GM11168 (cell line): ENCODE measurements around the gene IDH3G.
"Not testable (repeated sequence)": the region's sequence is repeated elsewhere in the genome, so short reads cannot be mapped to it uniquely, and the experiment has no call there.

Experiments
- in situ Hi-C: fragments of 300-500 bp; cut with MboI; formaldehyde crosslinking; loops from one replicate; pipeline ENCODE4 v1.12.0; 2022; ENCODE audit warnings: low sequenced_read_pairs; ENCODE audit not compliant: unreplicated experiment

IDH3G gene

GRCh38 chrX:153763989-153764755 is 30.0 kb downstream of the IDH3G start, which contains the start of gene PLXNB3:
Gene PLXNB3, plus strand, starts transcription at chrX:153764249. Its CDS starts 1,287 bp downstream, at chrX:153765536.
- in situ Hi-C loops = no loop called here

DNA sequence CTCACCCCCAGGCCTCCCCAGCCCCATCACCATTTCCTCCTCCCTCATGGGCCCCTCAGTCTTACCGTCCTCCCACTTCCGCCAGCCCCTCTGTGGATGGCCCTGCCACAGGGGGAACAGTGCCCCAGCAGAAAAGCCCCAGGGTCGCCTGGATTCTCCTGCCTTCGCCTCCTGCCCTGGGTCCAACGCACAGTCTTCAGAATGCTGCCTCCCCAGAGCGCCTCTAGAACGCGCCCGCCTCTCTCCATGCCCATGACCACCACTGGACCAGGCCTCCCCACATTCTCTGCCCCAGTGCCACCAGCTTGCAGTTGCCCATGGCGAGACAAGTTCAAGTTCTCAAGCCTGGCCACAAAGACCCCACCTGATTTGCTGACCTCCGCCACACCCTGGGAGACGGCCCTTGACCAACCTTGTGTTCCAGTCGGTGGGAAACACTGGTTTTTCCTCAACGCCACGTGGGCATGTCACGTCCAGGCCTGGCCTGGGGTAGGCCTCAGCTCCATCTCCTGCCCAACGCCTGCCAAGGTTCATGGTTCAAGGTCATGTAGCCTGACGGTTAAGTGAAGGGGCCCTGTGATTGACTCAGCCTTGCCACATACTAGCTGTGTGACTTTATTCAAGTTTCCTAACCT is 30.8 kb downstream of the IDH3G start:
- in situ Hi-C loops = no loop called here

DNA sequence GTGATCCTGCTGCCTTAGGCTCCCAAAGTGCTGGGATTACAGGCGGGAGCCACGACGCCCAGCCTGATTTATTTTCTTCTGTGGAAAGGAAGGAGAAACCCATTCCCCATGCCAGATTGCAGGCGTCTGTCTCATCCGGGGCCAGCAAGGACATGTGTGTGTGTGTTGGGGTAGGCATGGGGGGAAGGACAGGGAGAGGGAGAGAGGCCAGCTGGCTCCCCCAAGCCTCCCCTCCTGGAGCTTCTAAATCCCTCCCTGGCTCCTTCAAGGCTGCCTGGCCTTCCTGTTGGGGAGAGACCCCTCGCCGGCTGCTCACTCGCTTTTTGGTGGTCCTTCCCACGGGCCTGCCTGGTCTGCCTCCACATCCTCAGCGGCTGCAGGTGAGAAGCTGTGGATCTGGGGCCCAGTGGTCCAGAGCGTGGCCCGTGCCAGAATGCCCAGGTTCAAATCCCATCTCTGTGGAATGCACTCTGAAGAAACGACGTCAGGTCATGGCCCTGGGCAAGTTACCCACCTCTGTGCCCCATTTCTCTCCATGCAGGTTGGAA is 31.5 kb downstream of the IDH3G start:
- in situ Hi-C loops = no loop called here

DNA sequence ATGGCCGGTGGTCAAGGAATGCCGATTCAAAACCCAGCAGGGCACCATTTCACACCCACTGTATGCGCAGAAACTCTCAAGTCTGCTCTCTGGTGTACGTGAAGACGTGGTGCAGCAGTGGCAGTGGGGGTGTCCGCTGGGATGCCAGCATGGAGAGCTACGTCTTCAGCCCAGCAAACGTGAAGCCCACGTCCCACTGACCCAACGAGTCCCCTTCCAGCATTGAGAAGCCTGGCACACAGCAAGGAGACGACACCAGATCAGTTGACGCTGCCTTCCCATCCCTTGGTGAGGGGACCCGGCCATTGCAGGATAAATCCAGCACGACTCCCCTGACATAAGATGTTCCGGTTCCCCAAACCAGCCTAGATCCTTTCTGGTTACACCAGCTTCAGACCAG is 32.3 kb downstream of the IDH3G start:
- in situ Hi-C loops = no loop called here

DNA sequence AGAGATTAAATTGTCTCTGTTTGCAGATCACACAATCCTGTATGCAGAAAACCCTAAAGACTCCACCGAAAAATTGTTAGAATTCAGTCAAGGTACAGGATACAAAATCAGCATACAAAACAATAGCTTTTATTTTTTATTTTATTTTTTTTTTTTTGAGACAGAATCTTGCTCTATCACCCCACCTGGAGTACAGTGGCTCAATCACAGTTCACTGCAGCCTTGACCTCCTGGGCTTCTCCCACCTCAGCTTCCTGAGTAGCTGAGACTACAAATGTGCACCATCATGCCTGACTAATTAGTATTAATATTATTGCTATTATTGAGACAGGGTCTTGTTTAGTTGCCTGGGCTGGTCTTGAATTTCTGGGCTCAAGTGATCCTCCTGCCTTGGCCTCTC is 39.0 kb downstream of the IDH3G start:
- in situ Hi-C loops = no loop called here

DNA sequence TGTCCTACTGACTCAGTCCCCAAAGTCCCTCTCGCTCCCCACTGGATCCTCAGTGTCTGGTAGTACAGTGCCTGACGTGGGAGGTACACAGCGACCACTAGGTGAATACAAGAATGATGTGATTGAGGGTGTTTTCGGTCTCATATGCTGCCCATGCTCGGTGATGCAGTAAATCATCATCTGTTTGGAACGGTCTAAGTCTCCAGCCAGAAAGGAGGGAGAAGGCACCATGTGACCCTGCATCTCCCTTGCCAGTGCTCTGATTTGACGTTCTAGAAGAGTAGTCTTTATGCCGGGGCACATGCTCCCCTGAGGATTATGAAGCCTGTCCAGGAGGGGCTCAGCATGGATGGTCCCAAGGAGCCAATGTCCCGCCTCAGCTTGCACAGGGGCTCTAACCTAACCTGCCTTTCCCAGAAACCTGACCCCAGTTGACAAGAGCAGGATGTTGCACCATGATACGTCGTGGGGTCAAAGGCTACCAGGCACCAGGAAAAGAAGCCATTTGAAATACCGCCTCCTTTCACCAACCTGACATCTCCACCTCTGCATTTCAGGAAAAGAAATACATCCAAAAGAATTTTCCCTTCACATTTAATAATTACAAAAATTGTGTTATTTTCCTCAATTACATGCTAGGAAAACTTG is 43.9 kb downstream of the IDH3G start:
- in situ Hi-C loops = no loop called here

- in situ Hi-C loops = not testable (repeated sequence)
Measured at GRCh38 chrX:153749017-153749416, 45.2 kb downstream of the IDH3G start.

DNA sequence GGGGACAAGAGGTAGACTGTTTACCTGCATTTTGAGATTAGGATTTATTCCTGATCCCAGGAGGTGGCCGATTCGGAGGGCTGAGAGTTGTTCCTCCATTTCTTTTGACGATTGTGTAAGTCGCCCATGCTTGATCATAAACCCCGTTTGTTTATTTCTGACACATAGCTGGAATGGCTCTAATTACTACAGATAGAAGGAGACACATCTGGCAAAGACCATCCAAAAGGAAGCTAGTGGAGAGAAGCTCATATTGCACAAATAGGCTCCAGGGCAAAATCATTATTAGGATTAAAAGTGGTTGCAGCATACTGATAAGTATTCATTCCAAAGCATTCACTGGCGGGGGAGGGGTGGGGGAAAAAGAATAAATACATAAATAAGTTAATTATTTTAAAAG is 47.2 kb downstream of the IDH3G start:
- in situ Hi-C loops = not testable (repeated sequence)

DNA sequence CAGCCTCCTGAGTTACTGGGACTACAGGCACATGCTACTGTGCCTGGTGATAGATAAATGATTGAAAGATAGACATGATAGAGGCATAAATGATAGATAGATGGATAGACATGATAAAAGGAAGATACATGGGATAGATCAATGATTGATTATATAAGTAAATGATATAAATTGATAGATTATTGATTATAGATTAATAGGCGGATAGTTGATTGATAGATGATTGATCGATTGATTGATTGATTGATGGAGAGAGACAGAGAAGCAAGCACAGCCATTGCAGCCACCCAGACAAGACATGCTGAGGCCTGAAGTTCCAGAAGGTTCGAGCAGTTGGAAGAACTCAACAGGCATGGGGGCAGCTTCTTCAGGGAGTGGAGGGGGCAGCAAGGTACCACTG is 47.8 kb downstream of the IDH3G start:
- in situ Hi-C loops = no loop called here

DNA sequence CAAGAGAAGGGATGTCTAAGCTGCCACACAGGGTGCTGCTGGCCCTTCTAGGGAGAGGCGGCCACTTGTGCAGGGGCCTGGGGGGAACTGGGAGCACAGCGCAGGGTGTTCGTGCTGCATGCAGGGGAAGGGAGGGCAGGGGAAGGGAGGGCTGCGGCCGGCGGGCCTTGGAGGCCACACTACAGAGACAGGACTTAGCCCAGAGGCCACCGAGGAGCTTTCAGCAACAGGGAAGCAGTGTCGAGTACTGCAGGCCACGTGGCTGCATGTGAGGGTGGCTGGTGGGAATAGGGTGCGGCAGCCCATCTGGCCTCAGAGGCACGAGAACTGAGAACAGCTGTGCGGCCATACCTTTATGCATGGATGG is 49.1 kb downstream of the IDH3G start:
- in situ Hi-C loops = not testable (repeated sequence)

- in situ Hi-C loops = no loop called here
Measured at GRCh38 chrX:153744210-153745066, 49.7 kb downstream of the IDH3G start.

DNA sequence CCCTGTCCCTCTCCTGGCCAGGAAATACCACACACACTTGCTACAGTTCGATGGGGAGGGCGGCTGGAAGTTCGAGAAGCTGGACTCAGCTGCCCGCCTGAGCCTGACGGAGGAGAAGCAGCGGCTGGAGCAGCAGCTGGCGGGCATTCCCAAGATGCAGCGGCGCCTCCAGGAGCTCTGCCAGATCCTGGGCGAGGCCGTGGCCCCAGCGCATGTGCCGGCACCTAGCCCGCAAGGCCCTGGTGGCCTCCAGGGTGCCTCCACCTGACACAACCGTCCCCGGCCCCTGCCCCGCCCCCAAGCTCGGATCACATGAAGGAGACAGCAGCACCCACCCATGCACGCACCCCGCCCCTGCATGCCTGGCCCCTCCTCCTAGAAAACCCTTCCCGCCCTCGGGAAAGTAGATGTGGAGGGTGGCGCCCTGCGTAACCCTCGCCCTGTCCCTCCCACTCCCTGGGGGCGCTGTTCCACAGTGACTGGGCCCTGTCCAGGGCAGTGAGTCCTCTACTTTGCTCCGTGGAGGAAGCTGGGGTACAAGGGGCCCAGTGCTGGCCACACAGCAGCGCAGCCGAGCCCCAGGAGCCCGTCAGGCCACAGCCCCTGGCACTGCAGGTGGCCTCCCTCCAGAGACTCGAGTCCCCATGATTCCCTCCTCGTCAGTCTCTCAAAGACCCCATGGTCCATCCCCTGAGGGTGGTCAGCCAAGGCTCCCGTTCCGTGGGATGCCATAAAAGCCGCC is 50.5 kb downstream of the IDH3G start:
- in situ Hi-C loops = not testable (repeated sequence)

GRCh38 chrX:153742796-153743467 is 51.2 kb downstream of the IDH3G start:
- in situ Hi-C loops = not testable (repeated sequence)

GRCh38 chrX:153742111-153742510 is 52.1 kb downstream of the IDH3G start:
- in situ Hi-C loops = not testable (repeated sequence)

GRCh38 chrX:153741446-153741845 is 52.7 kb downstream of the IDH3G start:
- in situ Hi-C loops = no loop called here

DNA sequence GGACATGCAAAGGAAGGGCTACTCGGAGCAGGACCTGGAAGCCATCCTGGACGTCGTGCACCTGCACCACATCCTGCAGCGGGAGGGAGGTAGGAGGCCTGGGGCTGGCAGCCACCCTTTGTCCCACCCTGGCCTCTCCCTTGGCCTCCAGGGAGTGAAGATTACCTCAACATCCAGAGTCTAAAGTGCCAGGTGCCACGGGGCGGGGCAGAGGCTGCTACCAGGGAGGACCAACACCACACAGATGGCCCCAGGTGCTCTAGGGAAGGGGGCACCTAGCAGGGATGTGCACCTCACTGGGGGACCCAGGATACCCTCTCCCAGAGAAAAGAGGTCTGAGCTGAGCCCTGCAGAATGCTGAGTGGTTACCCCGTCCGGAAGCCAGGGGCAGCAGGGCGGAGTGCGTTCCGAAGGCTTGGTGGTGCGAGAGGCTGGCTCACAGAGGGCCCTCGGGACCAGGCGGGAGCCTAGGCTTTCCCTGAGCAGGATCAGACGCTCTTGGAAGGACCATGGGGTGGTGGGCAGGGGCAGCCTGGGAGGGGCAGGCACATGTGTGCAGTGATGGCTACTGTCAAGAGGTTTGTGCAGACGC is 53.4 kb downstream of the IDH3G start:
- in situ Hi-C loops = no loop called here

GRCh38 chrX:153739754-153740486 is 54.3 kb downstream of the IDH3G start:
- in situ Hi-C loops = no loop called here

GRCh38 chrX:153738056-153738605 is 56.0 kb downstream of the IDH3G start:
- in situ Hi-C loops = no loop called here
